Measurements from ENCODE around the gene FRS2.

- TF ChIP-seq CTCF (IDR thresholded peaks at IDR 0.05) (no peak), EP300 (IDR thresholded peaks at IDR 0.05; ENCODE audit: low read depth) (no peak), POLR2A (IDR thresholded peaks at IDR 0.05) (no peak), POLR2AphosphoS5 (IDR thresholded peaks at IDR 0.05) (no peak)
These were observed 10.9 kb downstream of the FRS2 start for GRCh38 chr12:69481133-69481532.
